NCI-H82 treated with DMSO at 0.1 percent for 48 hours (cell line): Measurements from ENCODE around the gene IP6K1.
"Not testable (repeated sequence)": the region's sequence is repeated elsewhere in the genome, so short reads cannot be mapped to it uniquely, and the experiment has no call there.

ENCODE experiments used
- DNase-seq: peaks from one replicate; lab custom pipeline; 2025; ENCODE audit not compliant: unreplicated experiment; lab: John Stamatoyannopoulos, UW

Gene IP6K1

GRCh38 chr3:49786357-49787181, at the start of gene IP6K1:
Gene IP6K1 (minus strand): TSS chr3:49786542. CDS start chr3:49748040, 38,502 bp downstream.
- DNase-seq = peak; percentile 97

GRCh38 chr3:49831341-49831740, 45.0 kb upstream of the IP6K1 start:
- no peak for DNase-seq

- no peak for DNase-seq
Observed at GRCh38 chr3:49826016-49826415, 39.7 kb upstream of the IP6K1 start.

- DNase-seq = not testable (repeated sequence)
Observed at GRCh38 chr3:49823131-49823530, 36.8 kb upstream of the IP6K1 start.

GRCh38 chr3:49813497-49814174, 27.3 kb upstream of the IP6K1 start, which contains the start of gene UBA7:
Gene UBA7 (minus strand): TSS chr3:49813953. CDS start chr3:49813787, 166 bp downstream.
- no peak for DNase-seq

- no peak for DNase-seq
Observed at GRCh38 chr3:49812916-49813496, 26.7 kb upstream of the IP6K1 start.

- no peak for DNase-seq
Observed at GRCh38 chr3:49807431-49808114, 21.2 kb upstream of the IP6K1 start.

GRCh38 chr3:49806850-49807249, 20.5 kb upstream of the IP6K1 start:
- DNase-seq = no peak

GRCh38 chr3:49805897-49806701, 19.8 kb upstream of the IP6K1 start:
- no peak for DNase-seq

GRCh38 chr3:49805367-49805782, 19.0 kb upstream of the IP6K1 start:
- no peak for DNase-seq

- DNase-seq = no peak
Observed at GRCh38 chr3:49804141-49805041, 18.0 kb upstream of the IP6K1 start.

- DNase-seq = no peak
Observed at GRCh38 chr3:49803465-49804140, 17.3 kb upstream of the IP6K1 start.

GRCh38 chr3:49802719-49803464, 16.6 kb upstream of the IP6K1 start, which contains the start of gene INKA1:
Gene INKA1 (plus strand): TSS chr3:49803261. CDS start chr3:49803393, 132 bp downstream.
- DNase-seq = peak; percentile 58

GRCh38 chr3:49801160-49801559, 14.8 kb upstream of the IP6K1 start:
- no peak for DNase-seq

GRCh38 chr3:49799761-49800160, 13.4 kb upstream of the IP6K1 start, which contains the start of gene CDHR4:
Gene CDHR4 (minus strand): TSS chr3:49799873. CDS start chr3:49799812, 61 bp downstream.
- DNase-seq = no peak

- no peak for DNase-seq
Observed at GRCh38 chr3:49799105-49799504, 12.8 kb upstream of the IP6K1 start.

GRCh38 chr3:49794926-49795905, 8.9 kb upstream of the IP6K1 start:
- DNase-seq = no peak
